Activated CD4-positive, alpha-beta T cell treated with anti-CD3 and anti-CD28 coated beads, Interleukin-2, amount 50 U/mL, for 24 hours (primary cell): Measurements from ENCODE around the gene AKR1C3.
"Not testable (repeated sequence)": the region's sequence is repeated elsewhere in the genome, so short reads cannot be mapped to it uniquely, and the experiment has no call there.

Experiments
- DNase-seq, 2 donors: peaks; one replicate each; pipeline ENCODE4 v3.0.0-alpha.2; 2020; ENCODE audit warnings: low read depth in 1 of 2, low spot score in 1 of 2

AKR1C3 gene

DNA sequence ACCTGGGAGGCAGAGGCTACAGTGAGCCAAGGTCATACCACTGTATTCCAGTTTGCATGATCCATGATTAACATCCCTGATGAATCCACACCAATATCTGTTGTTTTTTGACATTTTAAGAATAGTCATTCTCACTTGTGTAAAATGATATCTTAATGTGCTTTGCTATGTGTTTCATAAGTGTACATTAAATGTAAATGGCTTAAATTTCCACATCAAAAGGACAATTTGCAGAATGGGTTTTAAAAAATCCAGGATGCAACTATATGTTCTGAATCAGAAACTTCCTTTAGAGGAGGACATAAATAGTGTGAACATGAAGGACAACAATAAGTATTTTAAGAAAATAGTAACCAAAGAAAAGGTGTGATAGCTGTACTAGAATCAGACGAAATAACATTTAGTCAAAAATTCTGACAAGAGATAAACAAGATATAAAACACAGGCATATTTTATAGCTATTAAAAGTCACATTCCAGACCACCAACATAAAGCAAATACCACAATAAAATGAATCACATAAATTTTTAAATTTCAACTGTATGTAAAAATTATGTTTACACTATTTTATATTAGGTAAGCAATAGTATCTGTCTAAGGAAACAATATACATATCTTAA lies 42.4 kb downstream of the AKR1C3 start:
- no peak for DNase-seq

DNA sequence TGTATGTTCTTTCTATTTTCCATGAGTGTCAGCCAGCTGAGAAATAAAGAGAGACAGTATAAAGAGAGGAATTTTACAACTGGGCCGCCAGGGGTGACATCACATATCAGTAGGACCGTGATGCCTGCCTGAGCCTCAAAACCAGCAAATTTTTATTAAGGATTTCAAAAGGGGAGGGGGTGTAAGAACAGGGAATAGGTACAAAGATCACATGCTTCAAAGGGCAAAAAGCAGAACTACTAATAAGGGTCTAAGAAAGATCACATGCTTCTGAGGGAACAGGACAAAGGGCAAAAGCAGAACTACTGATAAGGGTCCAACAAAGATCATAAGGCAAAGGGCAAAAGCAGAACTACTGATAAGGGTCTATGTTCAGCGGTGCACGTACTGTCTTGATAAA lies 43.5 kb downstream of the AKR1C3 start:
- not testable (repeated sequence) for DNase-seq

DNA sequence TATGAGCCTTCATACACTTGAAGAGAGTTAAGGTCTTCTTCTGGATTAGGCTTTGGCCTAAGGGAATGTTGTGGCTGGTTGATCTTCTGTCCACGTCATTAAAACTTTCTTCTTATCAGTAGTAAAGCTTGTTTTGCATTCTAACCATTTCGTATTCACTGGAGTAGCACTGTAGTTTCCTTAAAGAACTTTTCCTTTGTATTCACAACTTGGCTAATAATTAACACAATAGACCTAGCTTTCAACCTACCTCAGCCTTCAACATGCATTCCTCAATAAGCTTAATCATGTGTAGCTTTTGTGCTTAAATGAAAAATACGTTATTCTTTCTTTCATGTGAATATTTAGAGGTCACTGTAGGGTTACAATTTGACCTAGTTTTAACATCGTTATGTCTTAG lies 48.0 kb downstream of the AKR1C3 start:
- DNase-seq: no peak

DNA sequence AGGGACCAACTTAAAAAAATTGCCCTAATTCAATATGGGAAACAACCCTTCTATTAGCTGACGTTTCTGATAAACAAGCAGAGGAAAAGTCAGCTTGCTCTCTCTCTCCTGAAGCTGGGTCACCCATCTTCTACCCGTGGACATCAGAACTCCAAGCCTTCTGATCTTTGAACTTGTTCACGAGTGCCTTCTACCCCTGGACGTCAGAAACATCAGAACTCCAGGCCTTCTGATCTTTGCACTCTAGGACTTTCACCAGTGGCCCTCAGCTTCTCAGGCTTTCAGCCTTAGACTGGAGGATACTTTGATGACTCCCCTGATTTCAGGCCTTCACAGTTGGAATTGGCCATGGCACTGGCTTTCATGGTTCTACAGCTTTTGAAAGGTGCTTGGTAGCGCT lies 48.9 kb downstream of the AKR1C3 start:
- no peak for DNase-seq

DNA sequence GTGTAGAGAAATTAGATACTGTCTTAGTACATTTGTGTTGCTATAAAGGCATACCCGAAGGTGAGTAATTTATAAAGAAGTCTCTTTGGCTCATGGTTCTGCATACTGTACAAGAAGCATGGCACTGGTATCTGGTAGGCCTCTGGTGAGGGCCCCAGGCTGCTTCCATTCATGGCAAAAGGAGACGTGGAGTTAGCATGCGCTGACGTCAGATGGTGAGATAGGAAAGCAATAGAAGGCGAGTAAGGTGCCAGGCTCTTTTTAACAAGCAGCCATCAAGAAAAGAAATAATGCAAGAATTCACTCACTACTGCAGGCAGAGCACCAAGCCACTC lies 52.7 kb downstream of the AKR1C3 start:
- no peak for DNase-seq

DNA sequence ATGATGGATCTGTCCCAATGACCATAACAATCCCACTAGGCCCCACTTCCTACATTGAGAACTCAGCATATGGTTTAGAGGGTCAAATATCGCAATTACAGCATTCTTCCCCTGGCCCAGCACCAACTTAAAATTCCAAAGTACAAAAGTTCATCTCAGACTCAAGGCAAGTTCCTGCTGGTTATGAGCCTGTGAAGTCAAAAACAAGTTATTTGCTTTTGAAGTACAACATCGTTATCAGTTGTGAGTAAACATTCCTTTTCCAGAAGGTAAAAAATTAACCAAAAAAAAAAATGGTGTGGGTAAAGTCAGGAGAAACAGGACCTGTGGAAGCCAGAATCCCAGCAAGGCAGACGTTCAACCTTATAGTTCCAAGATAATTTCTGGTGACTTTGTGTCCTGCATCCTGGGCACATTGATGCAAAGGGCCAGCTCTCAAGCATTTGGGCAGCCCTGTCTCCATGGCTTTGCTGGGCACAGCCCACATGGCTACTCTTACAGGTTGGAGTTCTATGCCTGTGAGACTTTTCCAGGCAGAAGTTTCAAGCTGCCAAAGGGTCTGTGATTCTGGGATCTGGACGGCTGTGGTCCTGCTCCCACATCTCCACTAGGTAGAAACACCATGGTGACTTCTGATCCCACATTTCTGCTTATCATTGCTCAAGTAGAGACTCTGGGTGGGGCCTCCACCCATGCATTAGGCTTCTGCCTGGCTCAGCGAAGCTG lies 53.2 kb downstream of the AKR1C3 start:
- no peak for DNase-seq

DNA sequence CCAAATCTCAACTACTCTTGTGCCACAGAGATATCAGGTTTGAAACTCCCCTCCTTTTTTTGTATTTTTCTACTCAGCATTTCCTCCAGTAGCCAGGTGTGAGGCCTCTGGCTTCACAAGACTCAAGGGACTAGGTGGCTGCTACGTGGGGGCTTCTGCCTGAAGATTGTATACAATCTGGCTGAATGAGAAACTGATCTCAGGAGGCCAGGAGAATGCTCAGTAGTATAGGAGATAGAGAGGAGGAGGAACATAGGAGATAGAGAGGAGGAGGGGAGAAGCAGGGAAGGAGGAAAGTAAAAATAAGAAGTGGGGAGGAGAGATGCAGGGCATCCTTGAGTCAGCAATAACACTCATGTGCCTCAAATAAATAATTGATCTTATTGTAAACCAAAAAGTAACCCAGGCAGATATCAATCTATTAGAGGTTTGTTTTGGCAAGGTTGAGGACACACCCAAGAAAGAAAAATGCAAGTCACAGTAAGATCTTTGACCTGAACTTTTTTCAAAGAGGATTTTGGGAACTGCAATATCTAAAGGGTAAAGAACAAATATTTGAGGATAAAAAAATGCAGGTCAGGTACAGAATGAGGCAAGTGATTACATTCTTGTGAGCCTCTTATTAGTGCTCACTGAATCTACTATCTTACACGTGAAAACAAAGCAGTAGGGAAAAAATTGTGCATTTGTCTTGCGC lies 53.9 kb downstream of the AKR1C3 start:
- DNase-seq: no peak

DNA sequence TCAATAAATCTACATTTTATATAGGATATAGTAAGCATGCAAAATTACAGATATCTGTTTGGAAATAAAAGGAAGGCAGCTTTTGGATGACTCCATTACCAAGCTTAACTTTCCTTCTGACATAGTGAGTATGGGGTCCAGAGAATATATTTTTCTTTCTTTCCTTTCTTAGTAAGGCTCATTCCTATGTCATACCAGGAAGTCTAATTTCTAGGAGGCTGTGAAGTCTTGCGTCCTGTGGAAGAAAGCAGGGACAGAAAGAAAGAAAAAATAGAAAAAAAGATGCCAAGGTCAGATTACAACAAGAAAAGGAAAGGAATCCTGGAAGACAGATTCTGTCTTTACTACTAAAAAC lies 54.4 kb downstream of the AKR1C3 start:
- no peak for DNase-seq

DNA sequence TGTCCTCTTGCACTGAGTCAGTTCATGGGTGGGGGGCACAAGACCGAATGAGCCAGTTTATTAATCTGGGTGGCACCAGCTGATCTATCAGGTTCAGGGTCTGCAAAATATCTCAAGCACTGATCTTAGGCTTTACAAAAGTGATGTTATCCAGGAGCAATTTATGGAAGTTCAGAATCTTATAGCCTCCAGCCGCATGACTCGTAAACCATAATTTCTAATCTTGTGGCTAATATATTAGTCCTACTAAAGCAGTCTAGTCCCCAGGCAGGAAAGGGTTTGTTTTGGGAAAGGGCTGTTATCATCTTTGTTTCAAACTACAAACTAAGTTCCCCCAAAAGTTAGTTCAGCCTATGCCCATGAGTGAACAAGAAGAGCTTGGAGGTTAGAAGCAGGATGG lies 56.9 kb downstream of the AKR1C3 start:
- DNase-seq: no peak

DNA sequence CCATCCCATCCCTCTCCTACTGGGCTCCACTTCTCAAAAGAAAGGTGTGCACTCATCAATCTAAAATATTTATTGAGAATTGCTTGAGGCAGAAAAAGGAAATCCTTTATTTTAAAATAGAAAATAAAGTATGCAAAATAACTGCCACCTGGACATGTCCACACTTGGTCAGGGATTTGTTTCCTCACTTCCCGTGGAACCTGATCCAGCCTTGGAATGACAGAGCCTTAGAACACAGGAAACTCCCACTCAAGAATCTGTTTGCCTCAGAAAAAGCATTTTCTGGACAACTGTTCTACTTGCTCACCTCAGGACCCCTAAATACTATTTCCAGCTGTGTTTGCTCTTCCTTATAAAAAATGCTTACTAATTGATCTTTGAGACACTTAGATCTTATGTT lies 61.7 kb downstream of the AKR1C3 start:
- no peak for DNase-seq
